ENCODE measurements around the gene FAM135A.

DNA sequence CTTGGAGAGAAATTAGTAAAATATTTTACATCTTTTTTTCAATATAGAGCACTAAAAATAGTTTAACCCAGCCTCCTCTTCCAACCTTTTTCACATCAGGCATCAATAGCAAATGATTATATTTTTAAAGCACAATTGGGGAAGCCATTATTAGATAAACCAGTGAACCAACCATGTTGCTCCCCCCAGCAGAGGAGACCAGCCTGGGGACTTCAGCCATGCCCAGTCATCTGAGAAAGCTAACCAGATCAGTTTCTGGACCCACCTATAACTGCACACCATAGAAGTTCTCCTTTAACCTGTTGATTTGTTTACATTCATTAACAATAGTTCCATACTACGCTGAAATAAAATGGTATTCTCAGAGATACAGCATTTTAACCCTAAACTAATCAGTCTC lies 139.7 kb downstream of the FAM135A start:
- TF ChIP-seq EZH2 (optimal IDR thresholded peaks at IDR 0.05; ENCODE audit: low read depth, low read length) = no peak
- TF ChIP-seq, protein P1, sequence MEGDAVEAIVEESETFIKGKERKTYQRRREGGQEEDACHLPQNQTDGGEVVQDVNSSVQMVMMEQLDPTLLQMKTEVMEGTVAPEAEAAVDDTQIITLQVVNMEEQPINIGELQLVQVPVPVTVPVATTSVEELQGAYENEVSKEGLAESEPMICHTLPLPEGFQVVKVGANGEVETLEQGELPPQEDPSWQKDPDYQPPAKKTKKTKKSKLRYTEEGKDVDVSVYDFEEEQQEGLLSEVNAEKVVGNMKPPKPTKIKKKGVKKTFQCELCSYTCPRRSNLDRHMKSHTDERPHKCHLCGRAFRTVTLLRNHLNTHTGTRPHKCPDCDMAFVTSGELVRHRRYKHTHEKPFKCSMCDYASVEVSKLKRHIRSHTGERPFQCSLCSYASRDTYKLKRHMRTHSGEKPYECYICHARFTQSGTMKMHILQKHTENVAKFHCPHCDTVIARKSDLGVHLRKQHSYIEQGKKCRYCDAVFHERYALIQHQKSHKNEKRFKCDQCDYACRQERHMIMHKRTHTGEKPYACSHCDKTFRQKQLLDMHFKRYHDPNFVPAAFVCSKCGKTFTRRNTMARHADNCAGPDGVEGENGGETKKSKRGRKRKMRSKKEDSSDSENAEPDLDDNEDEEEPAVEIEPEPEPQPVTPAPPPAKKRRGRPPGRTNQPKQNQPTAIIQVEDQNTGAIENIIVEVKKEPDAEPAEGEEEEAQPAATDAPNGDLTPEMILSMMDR (IDR thresholded peaks at IDR 0.05; ENCODE audit: low read length) = no peak
